Measurements from ENCODE around the gene MATN4.

DNA sequence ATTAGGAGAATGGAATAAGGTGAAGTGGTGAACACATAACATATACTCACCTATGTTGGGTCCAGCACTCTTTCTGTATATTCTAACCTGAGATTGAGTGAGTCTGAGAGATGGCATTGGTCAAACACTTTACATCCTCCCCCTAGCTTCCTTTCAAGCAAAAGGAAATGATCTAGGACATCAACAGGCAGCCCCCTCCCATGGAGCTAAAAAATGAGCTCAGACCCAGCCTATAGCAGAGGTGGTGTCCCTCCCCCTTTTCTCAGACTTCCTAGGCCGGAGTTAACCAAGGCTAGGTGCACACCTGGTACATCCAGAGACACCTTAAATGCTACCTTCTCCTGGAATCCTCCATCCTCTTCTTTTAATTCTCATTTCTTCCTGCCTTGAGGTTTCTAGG is 45.6 kb upstream of the MATN4 start:
- TF ChIP-seq CTCF (conservative IDR thresholded peaks at IDR 0.05; ENCODE audit: low read depth, low read length) (no peak), RAD21 (IDR thresholded peaks at IDR 0.05; ENCODE audit: low read length) (no peak), POLR2A (IDR thresholded peaks at IDR 0.05; ENCODE audit: low read depth, low read length) (no peak)

Data from IMR-90 (cell line).